ENCODE data around the gene SUCNR1. TPM values are rescaled to one million over a fixed set of nuclear protein-coding genes. Genes with fewer than 3 reads are reported as not detected.

SUCNR1 gene
- total RNA-seq, 1 experiment from 2014 or later, result not detected

DNA sequence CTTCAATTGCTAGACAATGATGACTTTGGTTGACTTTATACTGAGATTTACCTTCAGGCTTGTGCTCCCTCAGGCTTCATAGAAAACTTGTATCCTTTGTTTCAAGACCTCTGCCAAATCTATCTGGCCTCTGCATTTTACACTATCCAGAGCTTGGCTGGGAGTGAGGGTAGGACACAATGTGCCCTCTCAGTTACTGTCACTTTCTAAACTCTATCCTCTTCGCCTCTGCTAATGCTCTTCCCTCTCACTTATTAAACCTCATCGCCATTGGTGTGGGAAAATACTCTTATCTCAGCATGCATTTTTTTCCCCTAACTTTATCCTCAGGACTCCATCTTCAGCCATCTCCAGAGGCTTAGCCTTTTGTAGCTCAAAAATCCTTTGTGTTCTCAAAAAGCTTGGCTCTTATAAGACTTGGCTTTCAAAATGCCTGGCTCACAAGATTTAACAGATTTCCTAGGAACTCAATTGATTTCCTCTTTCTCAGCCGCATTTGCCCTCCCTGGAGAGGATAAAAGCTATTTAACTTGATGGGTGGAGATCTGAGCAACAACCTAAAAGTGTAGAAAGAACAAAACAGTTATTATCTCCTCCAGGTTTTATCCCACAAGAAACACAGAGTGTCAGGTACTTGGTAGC lies 28.3 kb downstream of the SUCNR1 start:
- Histone ChIP-seq H2AFZ (no peak overlapping the region), H3K4me1 (replicated peaks; ENCODE audit: insufficient read depth) (no peaks in the 10 kb centered on the region), H3K27me3 (ENCODE audit: insufficient read depth, low read depth) (no peaks in the 10 kb centered on the region), H3F3A (ENCODE audit: insufficient read depth, low read depth) (no peaks in the 10 kb centered on the region), H3K4me2 (no peak overlapping the region), H3K9me3 (ENCODE audit: insufficient read depth, low read depth) (no peaks in the 10 kb centered on the region), H3K9me2 (ENCODE audit: insufficient read depth) (no peaks in the 10 kb centered on the region), H3K27ac (no peak overlapping the region), H3K79me2 (ENCODE audit: low read depth) (no peaks in the 10 kb centered on the region), H4K20me1 (ENCODE audit: insufficient read depth) (no peaks in the 10 kb centered on the region), H3K36me3 (ENCODE audit: low read depth) (no peaks in the 10 kb centered on the region), H3K4me3 (no peak overlapping the region)
- TF ChIP-seq, protein P1, sequence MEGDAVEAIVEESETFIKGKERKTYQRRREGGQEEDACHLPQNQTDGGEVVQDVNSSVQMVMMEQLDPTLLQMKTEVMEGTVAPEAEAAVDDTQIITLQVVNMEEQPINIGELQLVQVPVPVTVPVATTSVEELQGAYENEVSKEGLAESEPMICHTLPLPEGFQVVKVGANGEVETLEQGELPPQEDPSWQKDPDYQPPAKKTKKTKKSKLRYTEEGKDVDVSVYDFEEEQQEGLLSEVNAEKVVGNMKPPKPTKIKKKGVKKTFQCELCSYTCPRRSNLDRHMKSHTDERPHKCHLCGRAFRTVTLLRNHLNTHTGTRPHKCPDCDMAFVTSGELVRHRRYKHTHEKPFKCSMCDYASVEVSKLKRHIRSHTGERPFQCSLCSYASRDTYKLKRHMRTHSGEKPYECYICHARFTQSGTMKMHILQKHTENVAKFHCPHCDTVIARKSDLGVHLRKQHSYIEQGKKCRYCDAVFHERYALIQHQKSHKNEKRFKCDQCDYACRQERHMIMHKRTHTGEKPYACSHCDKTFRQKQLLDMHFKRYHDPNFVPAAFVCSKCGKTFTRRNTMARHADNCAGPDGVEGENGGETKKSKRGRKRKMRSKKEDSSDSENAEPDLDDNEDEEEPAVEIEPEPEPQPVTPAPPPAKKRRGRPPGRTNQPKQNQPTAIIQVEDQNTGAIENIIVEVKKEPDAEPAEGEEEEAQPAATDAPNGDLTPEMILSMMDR (conservative IDR thresholded peaks at IDR 0.05), result no peak
- no peak for TF ChIP-seq EZH2 (IDR thresholded peaks at IDR 0.05; ENCODE audit: low read depth)
- BruUV-seq (replicated peaks), result no TSS peak
- intact Hi-C loops (cut with micrococcal nuclease; ENCODE audit: unreplicated experiment), result no loop called here
- POLR2A ChIA-PET (ENCODE audit: unreplicated experiment), result interaction anchor here (0.6 kb wide), 1 partner anchor 22 kb away, joined by 3 read pairs; no protein-coding TSS in a partner anchor
- no peak for DNase-seq
- CTCF ChIA-PET, result no interaction called here

DNA sequence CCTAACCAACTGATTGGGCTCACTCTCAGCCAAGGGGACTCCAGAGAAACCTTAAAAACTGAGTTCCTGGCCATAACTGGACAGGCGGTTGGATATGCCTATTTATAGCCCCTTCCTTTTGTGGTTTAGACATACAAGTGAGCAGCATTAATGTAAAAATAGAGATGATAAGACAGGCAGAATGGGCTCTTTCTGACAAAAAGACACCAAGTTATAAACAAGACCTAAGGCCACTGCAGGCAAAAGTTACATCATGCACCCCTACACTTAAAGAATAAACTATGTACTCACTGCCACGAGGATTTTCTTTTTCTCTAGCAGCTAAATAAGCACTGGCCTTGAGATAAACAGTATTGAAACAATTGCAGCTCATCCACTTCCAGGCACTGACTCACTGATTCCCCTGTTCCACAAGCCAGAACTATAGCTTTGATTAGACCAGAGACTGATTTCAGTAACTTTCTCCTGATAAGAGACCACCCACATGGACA lies 30.1 kb downstream of the SUCNR1 start:
- DNase-seq, result no peak
- no peaks in the 10 kb centered on the region for H3K9me2 ChIP-seq (ENCODE audit: insufficient read depth)
- intact Hi-C loops (cut with micrococcal nuclease; ENCODE audit: unreplicated experiment), result no loop called here
- TF ChIP-seq, protein P1 (conservative IDR thresholded peaks at IDR 0.05), result no peak
- no peak for TF ChIP-seq EZH2 (IDR thresholded peaks at IDR 0.05; ENCODE audit: low read depth)
- no peak overlapping the region for H3K4me2 ChIP-seq
- ChIA-PET POLR2A (ENCODE audit: unreplicated experiment) (no interaction called here), CTCF (no interaction called here)
- H3K27me3 ChIP-seq (ENCODE audit: insufficient read depth, low read depth), result no peaks in the 10 kb centered on the region
- no peak overlapping the region for H2AFZ ChIP-seq
- no peaks in the 10 kb centered on the region for H3K9me3 ChIP-seq (ENCODE audit: insufficient read depth, low read depth)
- H3K4me3 ChIP-seq, result no peak overlapping the region
- BruUV-seq (replicated peaks), result no TSS peak
- no peaks in the 10 kb centered on the region for H3K4me1 ChIP-seq (replicated peaks; ENCODE audit: insufficient read depth)
- H4K20me1 ChIP-seq (ENCODE audit: insufficient read depth), result no peaks in the 10 kb centered on the region
- H3K27ac ChIP-seq, result no peak overlapping the region
- H3F3A ChIP-seq (ENCODE audit: insufficient read depth, low read depth), result no peaks in the 10 kb centered on the region
- no peaks in the 10 kb centered on the region for H3K36me3 ChIP-seq (ENCODE audit: low read depth)
- no peaks in the 10 kb centered on the region for H3K79me2 ChIP-seq (ENCODE audit: low read depth)

DNA sequence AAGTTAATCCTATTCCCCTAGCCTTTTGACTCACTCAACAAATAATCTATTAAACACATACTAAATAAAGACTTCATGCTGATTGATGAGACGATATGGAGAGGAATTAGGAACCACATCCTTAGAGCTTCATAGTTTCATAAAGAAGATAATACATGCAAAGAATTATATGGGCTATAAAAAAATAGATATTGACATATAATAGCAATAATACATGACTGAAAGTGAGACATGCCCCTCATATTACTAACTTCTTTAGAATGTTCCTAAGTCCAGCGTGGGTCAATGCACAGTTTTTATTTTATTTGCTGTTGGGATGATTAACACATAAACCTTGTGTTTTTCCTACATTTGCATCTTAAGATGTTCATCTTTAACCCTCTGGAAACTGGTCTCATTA lies 32.2 kb downstream of the SUCNR1 start:
- no peak overlapping the region for H3K4me2 ChIP-seq
- POLR2A ChIA-PET (ENCODE audit: unreplicated experiment), result no interaction called here
- intact Hi-C loops (cut with micrococcal nuclease; ENCODE audit: unreplicated experiment), result no loop called here
- no peak overlapping the region for H3K4me3 ChIP-seq
- no peaks in the 10 kb centered on the region for H3F3A ChIP-seq (ENCODE audit: insufficient read depth, low read depth)
- H2AFZ ChIP-seq, result no peak overlapping the region
- no peak for TF ChIP-seq EZH2 (IDR thresholded peaks at IDR 0.05; ENCODE audit: low read depth)
- TF ChIP-seq, protein P1 (conservative IDR thresholded peaks at IDR 0.05), result no peak
- no peaks in the 10 kb centered on the region for H3K27me3 ChIP-seq (ENCODE audit: insufficient read depth, low read depth)
- no peaks in the 10 kb centered on the region for H3K79me2 ChIP-seq (ENCODE audit: low read depth)
- BruUV-seq (replicated peaks), result no TSS peak
- CTCF ChIA-PET, result no interaction called here
- H3K27ac ChIP-seq, result no peak overlapping the region
- no peaks in the 10 kb centered on the region for H3K9me2 ChIP-seq (ENCODE audit: insufficient read depth)
- H3K9me3 ChIP-seq (ENCODE audit: insufficient read depth, low read depth), result no peaks in the 10 kb centered on the region
- no peaks in the 10 kb centered on the region for H4K20me1 ChIP-seq (ENCODE audit: insufficient read depth)
- H3K36me3 ChIP-seq (ENCODE audit: low read depth), result no peaks in the 10 kb centered on the region
- no peak for DNase-seq
- H3K4me1 ChIP-seq (replicated peaks; ENCODE audit: insufficient read depth), result no peaks in the 10 kb centered on the region
